ENCODE results near the gene ZNF292. TPM values are rescaled to one million over a fixed set of nuclear protein-coding genes. Genes with fewer than 3 reads are reported as not detected.
A peak's percentile ranks its signal among the peaks of the same experiment; 100 is the strongest.

ZNF292 gene
- total RNA-seq = 43.1 TPM
- long read RNA-seq, full-length matches to known transcripts = 11 of 30 reads
- long read RNA-seq, partial matches to known transcripts = 5 of 30 reads
- long read RNA-seq, other reads (novel, unspliced or antisense) = 14 of 30 reads

DNA sequence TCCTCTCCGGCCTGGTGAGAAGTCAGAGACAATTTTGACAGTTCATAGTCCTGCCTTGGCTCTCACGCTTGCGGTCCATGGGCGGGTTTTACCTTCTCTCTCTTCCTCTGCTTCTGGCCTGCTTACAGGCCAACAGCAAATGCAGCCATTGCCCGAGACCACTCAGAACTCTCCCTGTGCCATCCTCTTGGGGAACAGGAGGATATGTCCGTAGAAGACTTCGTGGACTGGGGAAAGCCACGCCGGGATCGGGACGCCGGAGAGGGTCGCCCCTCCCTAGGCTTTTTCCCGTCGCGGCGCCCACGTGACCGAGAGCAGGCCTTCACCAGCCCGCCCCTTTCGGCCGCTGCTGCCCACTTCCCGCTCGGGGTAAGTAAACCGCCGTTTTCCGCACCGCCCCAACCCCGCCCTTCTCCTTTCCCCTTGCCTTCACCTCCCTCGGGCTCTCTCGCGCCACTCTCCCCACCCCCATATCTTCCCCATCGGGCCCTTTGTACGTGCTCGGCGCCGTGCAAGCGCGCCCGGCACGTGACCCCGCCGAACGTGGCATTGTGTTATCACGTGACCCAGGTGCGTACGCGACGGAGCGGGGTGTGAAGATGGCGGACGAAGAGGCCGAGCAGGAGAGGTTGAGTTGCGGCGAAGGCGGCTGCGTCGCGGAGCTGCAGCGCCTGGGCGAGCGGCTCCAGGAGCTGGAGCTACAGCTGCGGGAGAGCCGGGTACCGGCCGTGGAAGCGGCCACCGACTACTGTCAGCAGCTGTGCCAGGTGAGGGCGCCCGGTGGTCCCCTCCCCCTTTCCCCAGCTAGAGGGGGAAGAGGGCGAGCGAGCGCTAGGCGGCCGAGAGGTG is at the start of gene ZNF292:
Gene ZNF292, plus strand, starts transcription at position 573 of the 849 bp plus-strand sequence. Its CDS starts 27 bp downstream, at position 600.
- H3K27me3 ChIP-seq (ENCODE audit: low read depth) = no peaks in the 10 kb centered on the region
- TF ChIP-seq, protein P1, sequence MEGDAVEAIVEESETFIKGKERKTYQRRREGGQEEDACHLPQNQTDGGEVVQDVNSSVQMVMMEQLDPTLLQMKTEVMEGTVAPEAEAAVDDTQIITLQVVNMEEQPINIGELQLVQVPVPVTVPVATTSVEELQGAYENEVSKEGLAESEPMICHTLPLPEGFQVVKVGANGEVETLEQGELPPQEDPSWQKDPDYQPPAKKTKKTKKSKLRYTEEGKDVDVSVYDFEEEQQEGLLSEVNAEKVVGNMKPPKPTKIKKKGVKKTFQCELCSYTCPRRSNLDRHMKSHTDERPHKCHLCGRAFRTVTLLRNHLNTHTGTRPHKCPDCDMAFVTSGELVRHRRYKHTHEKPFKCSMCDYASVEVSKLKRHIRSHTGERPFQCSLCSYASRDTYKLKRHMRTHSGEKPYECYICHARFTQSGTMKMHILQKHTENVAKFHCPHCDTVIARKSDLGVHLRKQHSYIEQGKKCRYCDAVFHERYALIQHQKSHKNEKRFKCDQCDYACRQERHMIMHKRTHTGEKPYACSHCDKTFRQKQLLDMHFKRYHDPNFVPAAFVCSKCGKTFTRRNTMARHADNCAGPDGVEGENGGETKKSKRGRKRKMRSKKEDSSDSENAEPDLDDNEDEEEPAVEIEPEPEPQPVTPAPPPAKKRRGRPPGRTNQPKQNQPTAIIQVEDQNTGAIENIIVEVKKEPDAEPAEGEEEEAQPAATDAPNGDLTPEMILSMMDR (IDR thresholded peaks at IDR 0.05) = no peak
- H3K27ac ChIP-seq = peak within 1 kb of the TSS; percentile 84
- H3K9me3 ChIP-seq = no peaks in the 10 kb centered on the region
- peaks cover 8% of the 10 kb centered on the region for H3K36me3 ChIP-seq
- DNase-seq (peak; percentile 99), ATAC-seq (peak; percentile 95 to 97)
- H3K4me3 ChIP-seq = peak within 1 kb of the TSS; percentile 96
- intact Hi-C loops (cut with DNase I) = no loop called here
- peaks cover 40% of the 10 kb centered on the region for H3K4me1 ChIP-seq

DNA sequence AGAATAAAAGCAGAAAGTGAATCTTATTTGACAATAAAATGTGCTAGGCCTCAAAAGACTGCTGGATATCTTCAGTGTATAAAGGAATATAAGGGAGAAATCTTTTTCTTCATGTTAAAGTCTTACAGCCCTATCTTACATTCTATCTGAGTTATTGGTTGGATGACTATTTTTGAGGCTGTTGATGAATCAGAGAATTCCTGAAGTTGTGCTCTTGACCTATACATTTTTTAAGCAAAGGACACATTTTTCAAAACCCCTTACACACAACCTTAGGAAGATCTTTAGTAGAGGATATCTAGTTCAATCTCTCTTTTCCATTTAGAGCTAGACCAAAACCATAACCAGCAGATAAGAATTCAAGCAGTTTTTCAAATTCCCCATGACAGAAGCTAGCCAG is 49.5 kb upstream of the ZNF292 start:
- TF ChIP-seq, protein P1 (IDR thresholded peaks at IDR 0.05) = no peak
- intact Hi-C loops (cut with DNase I) = no loop called here

DNA sequence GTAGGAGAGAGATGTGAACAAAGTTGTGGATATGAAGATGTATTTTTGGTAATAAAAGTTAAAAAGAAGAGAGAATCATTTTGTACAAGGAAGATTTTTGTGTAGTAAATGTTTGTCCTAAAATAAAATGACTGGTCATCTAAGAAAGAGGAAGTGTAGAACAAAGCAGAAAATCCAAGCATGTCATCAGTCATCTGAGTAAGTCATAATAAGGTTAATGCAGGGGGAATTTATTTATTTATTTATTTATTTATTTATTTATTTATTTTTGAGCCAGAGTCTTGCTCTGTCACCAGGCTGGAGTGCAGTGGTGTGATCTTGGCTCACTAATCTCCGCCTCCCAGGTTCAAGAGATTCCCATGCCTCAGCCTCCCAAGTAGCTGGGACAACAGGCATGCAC is 44.7 kb upstream of the ZNF292 start:
- H3K4me1 ChIP-seq = no peaks in the 10 kb centered on the region
- no peak overlapping the region for H3K4me3 ChIP-seq
- H3K36me3 ChIP-seq = no peaks in the 10 kb centered on the region
- no peaks in the 10 kb centered on the region for H3K27me3 ChIP-seq (ENCODE audit: low read depth)
- intact Hi-C loops (cut with DNase I) = no loop called here
- no peaks in the 10 kb centered on the region for H3K9me3 ChIP-seq
- H3K27ac ChIP-seq = no peak overlapping the region
- TF ChIP-seq, protein P1 (IDR thresholded peaks at IDR 0.05) = no peak
- ATAC-seq (no peak), DNase-seq (no peak)

More for the DNA sequence above, 49.5 kb upstream of the ZNF292 start:
- Histone ChIP-seq H3K9me3 (no peaks in the 10 kb centered on the region), H3K27me3 (ENCODE audit: low read depth) (no peaks in the 10 kb centered on the region), H3K27ac (no peak overlapping the region), H3K4me1 (no peaks in the 10 kb centered on the region), H3K4me3 (no peak overlapping the region), H3K36me3 (no peaks in the 10 kb centered on the region)
- ATAC-seq (no peak), DNase-seq (no peak)

DNA sequence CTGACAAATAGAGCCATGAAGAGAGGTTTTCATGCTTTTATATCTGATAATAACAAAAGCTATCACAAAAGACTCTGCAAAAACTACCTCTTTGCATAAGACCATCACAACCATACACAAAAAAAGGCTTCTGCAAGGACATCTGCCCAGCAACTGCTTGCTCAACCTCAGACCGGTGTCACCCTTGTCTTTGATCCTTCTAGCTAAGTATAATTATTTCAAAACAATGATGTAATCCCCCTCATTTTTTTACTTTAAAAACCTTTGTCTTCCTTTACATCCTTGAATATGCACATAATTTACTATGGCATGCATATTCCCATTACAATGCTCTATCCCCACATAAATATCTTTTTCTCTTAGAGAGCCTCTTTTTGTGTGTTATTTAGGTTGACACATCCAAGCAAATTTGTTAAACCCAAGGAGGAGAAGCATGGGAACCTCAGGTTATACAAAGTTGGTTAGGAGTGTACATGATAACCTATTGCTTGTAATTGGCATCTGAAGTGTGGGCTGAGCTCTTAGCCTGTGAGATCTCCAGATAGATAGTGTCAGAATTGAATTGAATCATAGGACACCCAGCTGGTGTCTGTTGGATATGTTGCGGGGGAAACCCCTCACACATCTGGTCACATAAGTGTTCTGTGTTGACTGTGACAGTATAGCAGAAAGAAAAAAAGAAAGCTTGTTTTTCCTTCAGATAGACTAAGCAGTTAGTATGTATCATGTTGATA is 39.8 kb upstream of the ZNF292 start:
- no peak for ATAC-seq

DNA sequence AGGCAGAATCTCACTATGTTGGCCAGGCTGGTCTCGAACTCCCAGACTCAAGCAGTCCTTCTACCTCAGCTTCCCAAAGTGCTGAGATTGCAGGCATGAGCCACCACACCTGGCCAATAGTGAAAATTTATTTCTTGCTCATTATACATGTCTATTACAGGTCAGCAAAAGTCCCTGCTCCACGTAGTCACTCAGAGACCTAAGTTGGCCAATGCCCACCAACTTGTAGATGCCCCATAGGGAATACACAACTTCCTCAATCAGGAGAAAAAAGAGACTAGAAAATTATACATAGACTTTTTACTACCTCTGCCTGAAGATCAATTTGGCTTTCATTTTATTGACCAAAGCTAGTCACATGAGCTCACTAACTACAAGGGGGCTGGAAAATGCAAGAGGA is 38.4 kb upstream of the ZNF292 start:
- TF ChIP-seq, protein P1 (IDR thresholded peaks at IDR 0.05) = no peak
- Histone ChIP-seq H3K27ac (no peak overlapping the region), H3K9me3 (no peaks in the 10 kb centered on the region), H3K27me3 (ENCODE audit: low read depth) (no peaks in the 10 kb centered on the region), H3K4me1 (no peaks in the 10 kb centered on the region), H3K36me3 (no peaks in the 10 kb centered on the region), H3K4me3 (no peak overlapping the region)
- ATAC-seq = no peak
- intact Hi-C loops (cut with DNase I) = no loop called here
- no peak for DNase-seq

More for the DNA sequence above, 39.8 kb upstream of the ZNF292 start:
- Histone ChIP-seq H3K4me3 (no peak overlapping the region), H3K9me3 (no peaks in the 10 kb centered on the region), H3K27me3 (ENCODE audit: low read depth) (no peaks in the 10 kb centered on the region), H3K4me1 (no peaks in the 10 kb centered on the region), H3K36me3 (no peaks in the 10 kb centered on the region), H3K27ac (no peak overlapping the region)
- TF ChIP-seq, protein P1 (IDR thresholded peaks at IDR 0.05) = no peak
- intact Hi-C loops (cut with DNase I) = no loop called here
- no peak for DNase-seq
